Kidney glomerular epithelial cell (primary cell): ENCODE data around the gene SLC3A2.
"Not testable (repeated sequence)": the region's sequence is repeated elsewhere in the genome, so short reads cannot be mapped to it uniquely, and the experiment has no call there.

Experiments used
- DNase-seq: peaks from one replicate; lab custom pipeline; 2025; lab: John Stamatoyannopoulos, UW

Gene SLC3A2

DNA sequence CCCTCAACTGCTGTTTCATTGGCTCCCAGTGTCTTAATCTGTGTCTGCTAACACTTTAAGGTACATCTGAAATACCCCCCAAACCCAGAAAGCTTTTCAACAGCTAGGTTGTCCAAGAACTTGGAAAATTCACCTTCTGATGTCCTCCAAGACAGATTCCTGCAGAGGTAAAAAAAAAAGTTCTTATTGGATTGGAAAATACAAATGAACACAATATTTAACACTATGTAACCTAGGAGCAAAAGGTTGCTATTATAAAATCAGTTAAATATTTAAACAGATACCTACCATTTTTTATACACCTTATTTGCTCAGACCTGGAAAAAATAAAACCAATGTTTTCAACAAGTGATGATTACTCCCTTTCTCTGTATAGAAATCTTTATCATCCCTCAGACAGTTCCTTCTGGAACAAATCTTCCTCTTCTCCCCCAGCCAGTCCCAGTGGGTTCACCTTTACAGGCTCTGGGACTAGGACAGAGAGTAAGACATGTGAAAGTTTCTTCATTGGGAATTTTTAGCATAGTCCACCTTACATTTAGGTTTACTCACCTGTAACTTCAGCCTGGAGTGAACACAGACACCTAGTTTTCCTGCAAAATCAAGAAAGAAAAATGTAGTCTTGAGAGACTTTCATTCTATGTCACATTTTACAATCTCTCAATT is 28.0 kb upstream of the SLC3A2 start:
- no peak for DNase-seq

DNA sequence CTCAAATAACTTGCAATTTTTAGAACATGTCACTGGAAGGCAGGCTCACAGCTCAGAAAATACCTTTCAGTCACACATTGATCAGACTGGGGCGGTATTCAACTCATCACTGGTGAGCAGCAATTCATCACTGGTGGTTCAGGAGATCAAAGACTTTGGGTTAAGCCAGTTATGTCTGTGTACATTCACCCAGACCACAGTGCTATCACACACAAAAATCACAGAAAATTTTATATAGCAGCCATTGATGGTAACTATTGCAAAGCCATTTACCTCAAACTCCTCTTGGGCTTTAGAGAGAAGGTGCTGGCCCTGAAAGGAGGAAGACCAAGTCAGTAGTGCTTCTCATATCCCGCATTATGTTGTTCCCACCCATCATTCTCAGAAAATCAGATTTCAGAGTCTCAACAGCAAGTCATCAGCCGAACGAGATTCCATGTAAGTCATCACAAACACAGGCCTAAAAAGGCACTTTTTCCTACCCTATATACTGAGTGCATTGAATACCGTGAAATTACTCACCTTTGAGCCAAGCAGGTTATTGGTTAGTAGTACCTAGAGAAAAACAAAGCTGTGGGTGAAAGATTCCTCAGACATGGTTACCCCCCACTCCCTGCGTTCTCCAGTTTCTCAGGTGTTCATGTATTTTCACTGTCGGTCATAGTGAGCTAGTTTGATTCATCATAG is 27.3 kb upstream of the SLC3A2 start:
- no peak for DNase-seq

DNA sequence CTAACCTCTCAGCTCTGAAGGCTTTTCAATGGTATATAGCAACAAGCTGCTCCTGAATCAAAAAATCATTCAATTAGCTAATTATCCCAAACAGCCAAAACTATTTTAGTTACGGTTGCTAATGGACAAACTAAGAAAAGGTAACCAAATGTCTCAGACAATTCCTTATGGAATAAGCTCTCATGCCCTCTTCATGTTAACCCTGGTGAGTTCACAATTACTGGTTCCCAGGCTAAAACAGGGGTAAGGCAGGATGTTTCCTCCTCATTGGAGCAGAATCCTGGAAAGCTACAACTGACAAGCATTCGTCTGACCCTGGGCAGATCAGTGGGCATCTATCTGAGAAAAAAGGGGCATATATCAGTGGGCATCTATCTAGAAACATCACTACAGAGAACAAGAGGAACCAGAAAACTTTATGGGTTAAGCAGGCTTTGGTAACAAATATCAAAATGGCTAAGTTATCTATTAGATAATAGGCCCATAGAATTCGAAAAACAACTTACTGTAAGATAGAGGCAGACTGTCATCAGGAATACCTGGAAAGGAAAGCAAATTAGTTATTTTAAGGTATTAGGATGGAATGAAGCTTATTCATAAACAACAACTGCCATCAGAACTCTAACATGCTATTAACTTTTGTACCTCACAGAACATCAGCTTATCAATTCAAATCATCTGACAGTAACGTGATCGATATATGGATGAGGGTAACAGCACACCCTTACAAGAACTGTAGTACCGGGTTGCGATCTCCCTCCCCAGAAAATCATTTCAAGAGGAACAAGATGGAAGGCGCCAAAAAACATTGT is 26.5 kb upstream of the SLC3A2 start:
- no peak for DNase-seq

DNA sequence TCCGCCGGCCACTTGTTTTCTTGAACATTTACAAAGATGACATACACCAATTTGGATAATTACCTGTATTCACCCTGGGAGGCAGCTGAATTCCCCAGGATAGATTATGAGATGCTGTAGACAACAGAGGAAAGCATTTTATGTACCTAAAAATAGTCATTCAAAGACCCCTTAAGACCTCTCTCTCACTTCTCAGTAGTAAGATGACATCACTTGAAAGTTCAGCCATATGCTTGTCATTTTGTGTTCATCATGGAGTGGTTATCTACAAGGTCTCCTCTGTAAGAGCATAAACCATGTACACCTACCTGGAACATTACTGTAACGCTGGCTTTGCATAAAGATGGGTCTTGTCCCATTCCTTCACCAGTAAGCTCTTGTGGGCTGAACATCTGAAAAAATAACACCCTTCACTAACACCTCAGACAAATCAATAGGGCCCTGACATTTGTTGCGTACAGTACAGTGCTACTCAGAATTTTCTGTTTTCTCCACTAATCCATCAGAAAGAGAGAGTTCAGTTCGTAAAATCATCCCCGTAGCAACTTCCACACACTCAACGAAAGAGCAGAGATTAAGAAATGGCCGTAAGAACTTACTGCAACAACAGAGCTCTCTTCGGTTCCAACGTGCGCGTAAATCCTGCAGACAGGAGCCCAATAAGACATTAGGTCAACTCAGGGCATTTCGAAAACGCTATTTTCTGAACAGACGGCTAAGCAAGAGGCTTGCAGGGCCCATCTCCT is 25.7 kb upstream of the SLC3A2 start:
- no peak for DNase-seq

DNA sequence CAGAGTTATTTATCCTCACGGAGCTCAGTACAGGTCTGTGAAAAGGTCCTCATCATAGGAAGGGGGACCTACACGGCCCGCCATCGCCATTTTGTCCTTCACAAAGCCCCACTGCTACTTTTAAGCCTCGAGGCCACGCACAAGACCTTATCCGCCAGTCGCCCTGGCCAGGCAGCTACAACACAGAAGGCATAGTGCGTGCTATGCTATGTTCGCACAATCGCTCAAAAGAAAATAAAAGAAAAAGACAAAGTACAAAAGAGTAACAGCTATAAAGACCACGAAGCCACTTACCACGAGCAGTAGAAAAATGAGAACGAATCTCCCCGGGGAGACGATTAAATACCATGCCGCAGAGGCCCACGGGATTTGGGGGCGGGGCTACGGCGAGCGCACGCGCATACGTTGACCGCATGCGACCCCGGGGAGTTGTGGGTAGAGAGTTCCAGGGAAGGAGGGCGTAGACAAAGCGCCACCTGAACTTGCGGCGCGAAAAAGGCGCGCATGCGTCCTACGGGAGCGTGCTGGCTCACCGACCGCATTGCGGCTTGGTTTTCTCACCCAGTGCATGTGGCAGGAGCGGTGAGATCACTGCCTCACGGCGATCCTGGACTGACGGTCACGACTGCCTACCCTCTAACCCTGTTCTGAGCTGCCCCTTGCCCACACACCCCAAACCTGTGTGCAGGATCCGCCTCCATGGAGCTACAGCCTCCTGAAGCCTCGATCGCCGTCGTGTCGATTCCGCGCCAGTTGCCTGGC is 24.9 kb upstream of the SLC3A2 start:
- peak; percentile 95 for DNase-seq

DNA sequence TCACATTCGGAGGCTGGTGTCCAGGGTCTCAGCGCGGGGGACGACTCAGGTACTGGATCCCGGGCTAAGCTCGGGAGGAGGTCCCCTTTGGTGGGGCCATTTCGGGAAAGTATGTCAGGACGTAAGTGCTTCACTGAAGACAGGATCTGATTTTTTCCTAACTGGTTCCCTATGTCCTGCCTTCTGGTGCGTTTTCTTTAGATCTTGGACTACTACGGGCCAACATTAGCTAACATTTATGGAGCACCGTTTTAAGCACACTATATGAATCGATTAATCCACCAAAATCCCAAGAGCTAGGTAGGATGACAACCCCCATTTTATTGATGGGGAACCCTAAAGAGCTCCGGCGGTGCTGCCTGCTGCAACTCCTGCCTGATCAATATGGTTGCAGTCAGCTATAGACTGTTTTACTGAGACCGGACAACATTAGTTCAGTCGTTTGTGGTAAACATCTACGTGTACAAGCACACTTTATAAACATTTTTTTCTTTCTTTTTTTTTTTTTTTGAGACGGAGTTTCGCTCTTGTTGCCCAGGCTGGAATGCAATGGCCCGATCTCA is 24.3 kb upstream of the SLC3A2 start:
- no peak for DNase-seq

DNA sequence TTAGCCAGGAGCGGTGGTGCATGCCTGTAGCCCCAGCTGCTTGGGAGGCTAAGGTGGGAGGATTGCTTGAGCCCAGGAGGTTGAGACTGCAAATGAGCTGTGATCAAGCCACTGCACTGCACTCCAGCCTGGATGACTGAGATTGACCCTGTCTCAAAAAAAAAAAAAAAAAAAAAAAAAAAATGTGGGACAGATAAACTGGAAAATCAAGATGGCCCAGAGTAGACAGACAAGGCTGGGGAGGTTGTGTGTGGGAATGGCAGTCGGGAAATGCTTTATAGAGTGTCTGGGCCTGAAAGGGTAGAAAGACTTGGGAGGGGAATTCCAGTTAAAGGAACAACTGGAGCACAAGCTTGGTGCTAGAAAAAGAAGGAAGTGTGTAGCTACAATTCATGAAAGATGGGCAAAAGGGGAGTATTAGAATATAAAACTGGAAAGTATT is 23.1 kb upstream of the SLC3A2 start:
- DNase-seq, result no peak

DNA sequence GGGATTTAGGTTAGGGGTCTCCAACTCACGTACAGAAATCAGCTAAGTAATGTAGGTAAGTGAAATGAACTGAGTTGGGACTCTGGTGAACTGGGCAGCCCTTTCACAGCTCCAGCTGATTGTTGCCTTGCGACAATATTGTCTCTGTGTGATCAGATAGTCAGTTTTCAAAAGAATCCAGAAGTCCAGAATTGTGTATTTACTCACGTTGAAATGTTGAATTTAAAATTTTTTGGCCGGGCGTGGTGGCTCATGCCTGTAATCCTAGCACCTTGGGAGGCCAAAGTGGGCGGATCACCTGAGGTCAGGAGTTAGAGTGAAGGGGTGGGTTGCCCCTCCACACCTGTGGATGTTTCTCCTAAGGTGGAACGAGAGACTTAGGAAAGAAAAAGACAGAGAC is 22.5 kb upstream of the SLC3A2 start:
- DNase-seq, result no peak

DNA sequence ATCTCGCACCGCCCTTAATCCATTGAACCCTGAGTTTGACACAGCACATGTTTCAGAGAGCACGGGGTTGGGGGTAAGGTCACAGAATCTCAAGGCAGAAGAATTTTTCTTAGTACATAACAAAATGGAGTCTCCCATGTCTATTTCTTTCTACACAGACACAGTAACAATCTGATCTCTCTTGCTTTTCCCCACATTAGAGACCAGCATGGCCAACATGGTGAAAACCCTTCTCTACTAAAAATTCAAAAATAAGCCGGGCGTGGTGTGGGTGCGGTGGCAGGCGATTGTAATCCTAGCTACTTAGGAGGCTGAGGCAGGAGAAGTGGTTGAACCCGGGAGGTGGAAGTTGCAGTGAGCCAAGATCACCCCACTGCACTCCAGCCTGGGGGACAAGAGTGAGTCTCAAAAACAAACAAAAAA is 21.4 kb upstream of the SLC3A2 start:
- DNase-seq, result not testable (repeated sequence)

DNA sequence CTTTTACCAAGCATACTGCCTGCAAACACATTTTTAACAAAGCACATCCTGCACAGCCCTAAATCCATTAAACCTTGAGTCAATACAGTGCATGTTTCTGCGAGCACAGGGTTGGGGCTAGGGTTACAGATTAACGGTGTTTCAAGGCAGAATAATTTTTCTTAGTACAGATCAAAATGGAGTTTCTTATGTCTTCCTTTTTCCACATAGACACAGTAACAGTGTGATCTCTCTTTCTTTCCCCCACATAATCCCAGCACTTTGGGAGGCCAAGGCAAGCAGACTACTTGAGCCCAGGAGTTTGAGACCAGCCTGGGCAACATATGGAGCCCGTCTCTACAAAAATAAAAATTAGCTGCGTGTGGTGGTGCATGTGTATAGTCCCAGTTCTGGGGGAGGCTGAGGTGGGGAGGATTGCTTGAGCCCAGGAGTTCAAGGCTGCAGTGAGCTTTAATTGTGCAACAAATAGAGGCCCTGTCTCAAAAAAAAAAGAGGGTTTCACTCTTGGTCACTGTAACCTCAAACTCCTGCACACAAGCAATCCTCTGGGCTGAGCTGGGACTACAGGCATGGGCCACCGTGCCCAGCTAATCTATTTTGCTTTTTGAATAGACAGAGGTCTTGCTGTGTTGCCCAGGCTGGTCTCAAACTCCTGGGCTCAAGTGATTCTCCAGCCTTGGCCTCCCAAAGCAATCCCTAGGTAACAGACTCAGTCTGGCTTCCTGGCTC is 19.7 kb upstream of the SLC3A2 start:
- DNase-seq, result no peak

DNA sequence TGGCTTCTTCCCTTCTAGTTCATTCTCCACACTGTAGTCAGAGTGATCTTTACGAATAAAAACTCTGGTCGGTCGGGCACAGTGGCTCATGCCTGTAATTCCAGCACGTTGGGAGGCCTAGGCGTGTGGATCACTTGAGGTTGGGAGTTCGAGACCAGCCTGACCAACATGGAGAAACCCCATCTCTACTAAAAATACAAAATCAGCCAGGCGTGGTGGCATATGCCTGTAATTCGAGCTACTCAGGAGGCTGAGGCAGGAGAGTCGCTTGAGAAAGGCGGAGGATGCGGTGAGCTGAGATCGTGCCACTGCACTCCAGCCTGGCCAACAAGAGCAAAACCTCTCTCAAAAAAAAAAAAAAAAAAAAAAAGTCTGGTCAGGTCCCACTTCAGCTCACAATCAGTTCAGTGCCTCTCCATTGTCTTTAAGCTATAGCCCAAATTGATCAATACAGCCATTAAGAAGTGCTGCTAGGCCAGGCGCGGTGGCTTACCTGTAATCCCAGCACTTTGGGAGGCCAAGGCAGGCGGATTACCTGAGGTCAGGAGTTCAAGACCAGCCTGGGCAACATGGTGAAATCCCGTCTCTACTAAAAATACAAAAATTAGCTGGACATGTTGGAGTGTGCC is 19.0 kb upstream of the SLC3A2 start:
- DNase-seq, result not testable (repeated sequence)

DNA sequence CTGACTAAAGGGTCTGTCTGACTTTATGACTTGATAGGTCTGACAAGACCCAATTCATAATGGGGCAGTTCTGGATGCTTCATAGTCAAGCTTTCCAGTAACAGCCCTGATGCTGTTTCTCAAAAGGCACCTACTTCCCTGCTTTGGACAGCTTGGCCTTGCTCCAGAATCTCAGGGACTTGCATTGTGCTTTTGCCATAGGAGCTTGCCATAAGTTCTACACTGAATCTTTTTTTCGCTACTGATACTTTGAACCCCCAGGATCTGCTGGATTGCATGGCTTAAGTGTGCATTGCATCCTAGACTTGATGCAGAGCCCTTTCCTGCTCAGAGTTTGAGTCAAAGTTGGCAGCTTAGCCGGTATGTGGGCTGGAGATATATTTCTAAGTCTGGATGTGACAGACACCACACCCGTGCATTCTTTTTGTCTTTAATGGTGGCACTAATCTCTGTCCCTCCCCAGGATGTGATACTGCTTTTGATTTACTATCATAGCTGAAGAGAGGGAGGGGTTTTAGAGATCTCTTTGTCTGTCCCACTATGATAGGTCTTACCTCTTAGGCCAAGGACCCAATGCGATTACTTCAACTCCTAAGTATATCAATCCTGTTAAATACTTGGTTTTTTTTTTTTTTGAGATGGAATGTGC is 16.9 kb upstream of the SLC3A2 start:
- DNase-seq, result no peak

DNA sequence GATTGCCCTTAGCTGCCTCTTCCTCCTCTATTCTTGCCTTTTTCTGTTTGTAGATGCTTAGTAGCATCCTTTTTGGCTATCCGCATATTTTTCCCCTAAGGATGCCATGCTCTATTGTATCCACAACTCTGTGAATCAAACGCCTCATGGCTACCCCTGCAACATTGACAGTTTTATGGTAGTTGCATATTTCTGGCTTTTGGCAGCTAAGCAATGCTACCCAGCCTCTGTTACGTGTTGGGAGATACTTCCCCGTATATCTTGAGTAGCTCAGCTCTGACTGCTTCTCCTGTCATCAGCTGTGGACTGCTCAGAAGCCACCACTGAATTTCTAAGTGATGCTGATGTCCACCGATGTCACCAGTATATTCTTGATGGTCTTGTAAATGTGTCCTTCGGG is 15.1 kb upstream of the SLC3A2 start:
- DNase-seq, result no peak

DNA sequence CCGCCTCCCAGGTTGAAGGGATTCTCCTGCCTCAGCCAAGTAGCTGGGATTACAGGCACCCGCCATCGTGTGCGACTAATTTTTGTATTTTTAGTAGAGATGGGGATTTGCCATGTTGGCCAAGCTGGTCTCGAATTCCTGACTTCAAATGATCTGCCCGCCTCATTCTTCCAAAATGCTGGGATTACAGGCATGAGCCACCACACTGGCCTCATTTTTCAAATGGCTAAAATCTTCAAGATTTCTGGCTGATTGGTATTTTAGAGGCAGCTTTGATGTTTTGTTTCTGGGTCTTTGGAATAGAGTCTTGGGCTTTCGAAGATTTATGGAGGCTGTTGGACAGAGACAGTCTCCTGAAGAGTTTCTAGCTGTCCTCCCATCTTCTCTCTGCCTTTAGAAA is 5.8 kb upstream of the SLC3A2 start:
- DNase-seq, result no peak

DNA sequence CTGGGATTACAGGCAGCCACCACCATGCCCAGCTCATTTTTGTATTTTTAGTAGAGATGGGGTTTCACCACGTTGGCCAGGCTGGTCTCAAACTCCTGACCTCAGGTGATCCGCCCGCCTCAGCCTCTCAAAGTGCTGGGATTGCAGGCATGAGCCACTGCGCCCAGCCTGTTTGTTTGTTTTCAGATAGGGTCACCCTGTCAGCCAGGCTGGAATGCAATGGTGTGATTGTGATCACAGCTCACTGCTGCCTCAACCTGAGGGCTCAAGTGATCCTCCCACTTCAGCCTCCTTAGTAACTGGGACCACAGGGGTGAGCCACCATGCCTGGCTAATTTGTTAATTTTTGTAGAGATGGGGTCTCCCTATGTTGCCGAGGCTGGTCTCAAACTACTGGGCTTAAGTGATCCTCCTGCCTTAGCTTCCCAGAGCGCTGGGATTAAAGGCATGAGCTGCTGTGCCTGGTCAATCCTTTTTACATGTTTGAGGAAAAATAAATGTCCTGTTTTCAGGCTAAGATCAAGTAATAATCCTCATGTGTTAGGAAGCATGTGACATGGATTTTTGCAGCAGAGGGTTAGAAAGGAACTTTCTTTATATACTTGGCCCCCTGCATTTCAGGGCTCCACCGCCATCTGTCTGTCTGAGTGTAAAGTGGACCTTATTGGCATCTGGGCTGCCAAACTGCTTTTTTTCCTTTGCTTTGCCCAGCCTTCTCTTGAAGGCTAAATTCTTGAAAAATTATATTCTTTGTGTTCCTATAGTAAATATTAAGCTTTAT is 4.8 kb upstream of the SLC3A2 start:
- DNase-seq, result no peak

DNA sequence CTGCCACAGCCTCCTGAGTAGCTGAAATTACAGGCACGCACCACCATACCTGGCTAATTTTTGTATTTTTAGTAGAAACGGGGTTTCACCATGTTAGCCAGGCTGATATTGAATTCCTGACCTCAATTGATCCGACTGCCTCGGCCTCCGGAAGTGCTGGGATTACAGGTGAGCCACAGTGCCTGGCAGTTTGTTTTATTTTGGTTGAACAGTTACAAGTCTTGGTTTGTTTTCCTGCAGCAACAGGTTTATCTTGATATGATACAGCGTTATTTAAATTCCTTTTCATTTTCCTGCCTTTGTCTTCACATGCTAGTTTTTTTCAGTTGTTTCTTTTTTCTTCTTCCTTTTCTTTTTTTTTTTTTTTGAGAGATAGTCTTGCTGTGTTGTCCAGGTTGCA is 4.0 kb upstream of the SLC3A2 start:
- DNase-seq, result no peak

DNA sequence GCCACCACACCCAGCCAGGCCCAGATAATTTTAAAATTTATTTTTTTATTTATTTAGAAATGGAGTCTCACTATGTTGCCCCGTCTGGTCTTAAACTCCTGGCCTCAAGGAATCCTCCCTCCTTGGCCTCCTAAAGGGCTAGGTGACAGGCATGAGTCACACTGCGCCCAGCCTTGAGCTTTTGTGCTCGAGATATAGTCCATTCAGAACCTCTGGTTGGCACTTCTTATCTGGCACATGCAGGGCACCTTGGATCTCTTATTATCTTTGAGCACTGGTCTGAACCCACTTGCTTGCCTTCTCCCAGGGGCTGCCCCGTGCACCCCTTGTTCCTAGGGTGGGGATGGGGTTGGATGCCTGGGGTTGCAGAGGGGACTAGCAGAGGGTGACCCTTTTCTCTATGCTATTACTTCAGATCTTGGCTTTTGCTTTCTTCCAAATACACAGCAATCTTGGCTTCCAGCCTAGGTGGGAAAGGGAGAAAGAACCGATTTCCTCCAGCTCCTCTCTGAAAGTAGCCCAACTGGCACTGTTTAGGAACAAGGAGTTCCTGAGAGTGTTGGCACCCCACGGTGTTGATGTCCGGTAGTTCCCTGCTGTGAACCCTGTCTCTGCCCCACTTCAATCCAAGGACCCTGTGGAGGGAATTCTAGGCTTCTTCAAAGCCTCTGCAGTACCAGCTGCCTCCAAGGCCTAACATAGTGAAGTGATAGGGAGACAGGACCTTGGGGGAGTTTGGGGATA is 1.3 kb upstream of the SLC3A2 start:
- no peak for DNase-seq

DNA sequence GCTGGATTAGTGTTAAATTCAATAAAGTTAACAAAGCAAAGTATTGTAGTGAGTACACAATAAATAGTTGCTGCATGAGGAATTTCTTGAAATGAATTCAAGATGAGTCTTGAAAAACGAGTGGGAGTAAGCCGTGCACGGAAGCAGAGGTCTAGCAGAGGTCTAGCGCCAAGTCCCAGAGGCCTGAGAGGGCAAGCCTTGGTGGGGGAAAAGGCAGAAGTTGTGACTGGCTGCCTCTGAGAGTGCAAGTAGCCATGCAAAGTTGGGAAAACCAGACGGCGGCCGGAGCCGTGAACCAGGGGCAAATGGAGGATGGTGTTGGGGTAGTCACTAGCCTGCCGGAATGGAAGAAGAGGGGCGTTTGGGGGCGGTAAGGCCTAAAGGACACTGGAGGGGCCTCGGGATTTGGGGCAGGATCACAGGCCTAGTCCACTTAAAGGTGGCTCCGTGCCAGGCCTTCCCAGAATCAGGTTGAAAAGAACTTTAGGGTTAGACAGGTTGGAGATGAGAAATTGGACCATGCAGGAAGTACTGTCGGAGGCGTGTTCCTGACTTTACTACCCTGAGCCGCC is 379 bp upstream of the SLC3A2 start:
- DNase-seq, result peak; percentile 71
